Ishikawa (cell line): ENCODE measurements around the gene SCN10A.

Experiments used
- CEBPB ChIP-seq: IDR thresholded peaks from 2 replicates; pipeline ENCODE4 v1.6.1; 2012
- CREB1 ChIP-seq: IDR thresholded peaks from 2 replicates; pipeline ENCODE4 v1.6.1; 2012; ENCODE audit warnings: low read depth
- EGR1 ChIP-seq: IDR thresholded peaks from 2 replicates; pipeline ENCODE4 v1.6.1; 2012
- EP300 ChIP-seq: IDR thresholded peaks from 2 replicates; pipeline ENCODE4 v1.6.1; 2012; ENCODE audit warnings: borderline replicate concordance
- RAD21 ChIP-seq: IDR thresholded peaks from 2 replicates; pipeline ENCODE4 v1.6.1; 2012; ENCODE audit warnings: low read depth
- TAF1 ChIP-seq: IDR thresholded peaks from 2 replicates; pipeline ENCODE4 v1.6.1; 2012; ENCODE audit warnings: low read depth, mild to moderate bottlenecking
- TCF12 ChIP-seq: IDR thresholded peaks from 2 replicates; pipeline ENCODE4 v1.6.1; 2012; ENCODE audit warnings: low read depth
- YY1 ChIP-seq: IDR thresholded peaks from 2 replicates; pipeline ENCODE4 v1.6.1; 2012; ENCODE audit warnings: low read depth
- ZBTB7A ChIP-seq: IDR thresholded peaks from 2 replicates; pipeline ENCODE4 v1.6.1; 2012; ENCODE audit warnings: low read depth
- TF ChIP-seq, protein P1 (sequence below): IDR thresholded peaks from 2 replicates; pipeline ENCODE4 v1.6.1; 2012; ENCODE audit warnings: low read depth, mild to moderate bottlenecking
- TF ChIP-seq, protein P2 (sequence below): IDR thresholded peaks from 2 replicates; pipeline ENCODE4 v1.6.1; 2012
- TF ChIP-seq, protein P3 (sequence below): IDR thresholded peaks from 2 replicates; pipeline ENCODE4 v1.6.1; 2012

DNA sequence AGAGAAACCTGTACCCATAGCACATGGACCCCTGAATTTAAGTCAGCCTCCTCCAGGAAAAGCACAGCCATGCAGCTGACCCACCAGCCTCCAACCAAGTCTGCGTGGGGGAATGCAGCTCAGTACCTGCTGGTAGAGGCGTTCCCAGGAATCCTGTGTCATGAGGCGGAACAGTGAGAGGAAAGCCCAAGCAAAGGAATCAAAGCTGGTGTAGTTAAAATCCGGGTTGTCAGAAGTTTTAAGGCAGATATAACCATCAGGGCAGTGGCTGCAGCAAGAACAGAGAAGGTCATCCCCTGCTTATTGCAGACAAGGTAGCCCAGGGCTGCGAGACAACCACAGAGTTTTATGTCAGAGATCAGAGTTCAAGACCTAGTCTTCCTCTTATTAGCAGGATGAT is 59.1 kb downstream of the SCN10A start:
- TF ChIP-seq, protein P1, sequence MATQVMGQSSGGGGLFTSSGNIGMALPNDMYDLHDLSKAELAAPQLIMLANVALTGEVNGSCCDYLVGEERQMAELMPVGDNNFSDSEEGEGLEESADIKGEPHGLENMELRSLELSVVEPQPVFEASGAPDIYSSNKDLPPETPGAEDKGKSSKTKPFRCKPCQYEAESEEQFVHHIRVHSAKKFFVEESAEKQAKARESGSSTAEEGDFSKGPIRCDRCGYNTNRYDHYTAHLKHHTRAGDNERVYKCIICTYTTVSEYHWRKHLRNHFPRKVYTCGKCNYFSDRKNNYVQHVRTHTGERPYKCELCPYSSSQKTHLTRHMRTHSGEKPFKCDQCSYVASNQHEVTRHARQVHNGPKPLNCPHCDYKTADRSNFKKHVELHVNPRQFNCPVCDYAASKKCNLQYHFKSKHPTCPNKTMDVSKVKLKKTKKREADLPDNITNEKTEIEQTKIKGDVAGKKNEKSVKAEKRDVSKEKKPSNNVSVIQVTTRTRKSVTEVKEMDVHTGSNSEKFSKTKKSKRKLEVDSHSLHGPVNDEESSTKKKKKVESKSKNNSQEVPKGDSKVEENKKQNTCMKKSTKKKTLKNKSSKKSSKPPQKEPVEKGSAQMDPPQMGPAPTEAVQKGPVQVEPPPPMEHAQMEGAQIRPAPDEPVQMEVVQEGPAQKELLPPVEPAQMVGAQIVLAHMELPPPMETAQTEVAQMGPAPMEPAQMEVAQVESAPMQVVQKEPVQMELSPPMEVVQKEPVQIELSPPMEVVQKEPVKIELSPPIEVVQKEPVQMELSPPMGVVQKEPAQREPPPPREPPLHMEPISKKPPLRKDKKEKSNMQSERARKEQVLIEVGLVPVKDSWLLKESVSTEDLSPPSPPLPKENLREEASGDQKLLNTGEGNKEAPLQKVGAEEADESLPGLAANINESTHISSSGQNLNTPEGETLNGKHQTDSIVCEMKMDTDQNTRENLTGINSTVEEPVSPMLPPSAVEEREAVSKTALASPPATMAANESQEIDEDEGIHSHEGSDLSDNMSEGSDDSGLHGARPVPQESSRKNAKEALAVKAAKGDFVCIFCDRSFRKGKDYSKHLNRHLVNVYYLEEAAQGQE: no peak
- TF ChIP-seq ZBTB7A: no peak
- no peak for TF ChIP-seq EP300
- no peak for TF ChIP-seq TCF12
- no peak for TF ChIP-seq CEBPB
- TF ChIP-seq CREB1: no peak
- TF ChIP-seq, protein P2, sequence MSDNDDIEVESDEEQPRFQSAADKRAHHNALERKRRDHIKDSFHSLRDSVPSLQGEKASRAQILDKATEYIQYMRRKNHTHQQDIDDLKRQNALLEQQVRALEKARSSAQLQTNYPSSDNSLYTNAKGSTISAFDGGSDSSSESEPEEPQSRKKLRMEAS: no peak
- no peak for TF ChIP-seq TAF1
- TF ChIP-seq EGR1: no peak
- TF ChIP-seq RAD21: no peak
- TF ChIP-seq, protein P3, sequence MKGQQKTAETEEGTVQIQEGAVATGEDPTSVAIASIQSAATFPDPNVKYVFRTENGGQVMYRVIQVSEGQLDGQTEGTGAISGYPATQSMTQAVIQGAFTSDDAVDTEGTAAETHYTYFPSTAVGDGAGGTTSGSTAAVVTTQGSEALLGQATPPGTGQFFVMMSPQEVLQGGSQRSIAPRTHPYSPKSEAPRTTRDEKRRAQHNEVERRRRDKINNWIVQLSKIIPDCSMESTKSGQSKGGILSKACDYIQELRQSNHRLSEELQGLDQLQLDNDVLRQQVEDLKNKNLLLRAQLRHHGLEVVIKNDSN: no peak
- no peak for TF ChIP-seq YY1
